ENCODE measurements around the gene MAGEA4.

The MAGEA4 gene

GRCh38 chrX:151921866-151922265 is 9.2 kb downstream of the MAGEA4 start:
- TF ChIP-seq SIN3A (IDR thresholded peaks at IDR 0.05; ENCODE audit: borderline replicate concordance, insufficient read depth, low read length) = no peak
- no peak for TF ChIP-seq TAF1 (IDR thresholded peaks at IDR 0.05; ENCODE audit: borderline replicate concordance, insufficient read depth, low read length)
- TF ChIP-seq FOXP2 (optimal IDR thresholded peaks at IDR 0.05; ENCODE audit: borderline replicate concordance, extremely low read depth, extremely low read length, insufficient read depth) = no peak
- TF ChIP-seq, protein P1, sequence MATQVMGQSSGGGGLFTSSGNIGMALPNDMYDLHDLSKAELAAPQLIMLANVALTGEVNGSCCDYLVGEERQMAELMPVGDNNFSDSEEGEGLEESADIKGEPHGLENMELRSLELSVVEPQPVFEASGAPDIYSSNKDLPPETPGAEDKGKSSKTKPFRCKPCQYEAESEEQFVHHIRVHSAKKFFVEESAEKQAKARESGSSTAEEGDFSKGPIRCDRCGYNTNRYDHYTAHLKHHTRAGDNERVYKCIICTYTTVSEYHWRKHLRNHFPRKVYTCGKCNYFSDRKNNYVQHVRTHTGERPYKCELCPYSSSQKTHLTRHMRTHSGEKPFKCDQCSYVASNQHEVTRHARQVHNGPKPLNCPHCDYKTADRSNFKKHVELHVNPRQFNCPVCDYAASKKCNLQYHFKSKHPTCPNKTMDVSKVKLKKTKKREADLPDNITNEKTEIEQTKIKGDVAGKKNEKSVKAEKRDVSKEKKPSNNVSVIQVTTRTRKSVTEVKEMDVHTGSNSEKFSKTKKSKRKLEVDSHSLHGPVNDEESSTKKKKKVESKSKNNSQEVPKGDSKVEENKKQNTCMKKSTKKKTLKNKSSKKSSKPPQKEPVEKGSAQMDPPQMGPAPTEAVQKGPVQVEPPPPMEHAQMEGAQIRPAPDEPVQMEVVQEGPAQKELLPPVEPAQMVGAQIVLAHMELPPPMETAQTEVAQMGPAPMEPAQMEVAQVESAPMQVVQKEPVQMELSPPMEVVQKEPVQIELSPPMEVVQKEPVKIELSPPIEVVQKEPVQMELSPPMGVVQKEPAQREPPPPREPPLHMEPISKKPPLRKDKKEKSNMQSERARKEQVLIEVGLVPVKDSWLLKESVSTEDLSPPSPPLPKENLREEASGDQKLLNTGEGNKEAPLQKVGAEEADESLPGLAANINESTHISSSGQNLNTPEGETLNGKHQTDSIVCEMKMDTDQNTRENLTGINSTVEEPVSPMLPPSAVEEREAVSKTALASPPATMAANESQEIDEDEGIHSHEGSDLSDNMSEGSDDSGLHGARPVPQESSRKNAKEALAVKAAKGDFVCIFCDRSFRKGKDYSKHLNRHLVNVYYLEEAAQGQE (IDR thresholded peaks at IDR 0.05; ENCODE audit: insufficient read depth in 1 of 2, low read depth in 2 of 2, low read length in 2 of 2) = no peak
- TF ChIP-seq POLR2AphosphoS5 (IDR thresholded peaks at IDR 0.05; ENCODE audit: low read depth, low read length) = no peak

- TF ChIP-seq TAF1 (IDR thresholded peaks at IDR 0.05; ENCODE audit: borderline replicate concordance, insufficient read depth, low read length) = no peak
- TF ChIP-seq SIN3A (IDR thresholded peaks at IDR 0.05; ENCODE audit: borderline replicate concordance, insufficient read depth, low read length) = no peak
- no peak for TF ChIP-seq FOXP2 (optimal IDR thresholded peaks at IDR 0.05; ENCODE audit: borderline replicate concordance, extremely low read depth, extremely low read length, insufficient read depth)
- TF ChIP-seq, protein P1 (IDR thresholded peaks at IDR 0.05; ENCODE audit: insufficient read depth in 1 of 2, low read depth in 2 of 2, low read length in 2 of 2) = no peak
These were observed 10.0 kb downstream of the MAGEA4 start for GRCh38 chrX:151922692-151923091.

GRCh38 chrX:151923648-151924047 is 11.0 kb downstream of the MAGEA4 start:
- TF ChIP-seq POLR2AphosphoS5 (IDR thresholded peaks at IDR 0.05; ENCODE audit: low read depth, low read length) (no peak), FOXP2 (optimal IDR thresholded peaks at IDR 0.05; ENCODE audit: borderline replicate concordance, extremely low read depth, extremely low read length, insufficient read depth) (no peak), TAF1 (IDR thresholded peaks at IDR 0.05; ENCODE audit: borderline replicate concordance, insufficient read depth, low read length) (no peak), SIN3A (IDR thresholded peaks at IDR 0.05; ENCODE audit: borderline replicate concordance, insufficient read depth, low read length) (no peak)
- TF ChIP-seq, protein P1 (IDR thresholded peaks at IDR 0.05; ENCODE audit: insufficient read depth in 1 of 2, low read depth in 2 of 2, low read length in 2 of 2) = no peak

GRCh38 chrX:151929126-151929525 is 16.4 kb downstream of the MAGEA4 start:
- TF ChIP-seq TAF1 (IDR thresholded peaks at IDR 0.05; ENCODE audit: borderline replicate concordance, insufficient read depth, low read length) = no peak
- no peak for TF ChIP-seq FOXP2 (optimal IDR thresholded peaks at IDR 0.05; ENCODE audit: borderline replicate concordance, extremely low read depth, extremely low read length, insufficient read depth)
- TF ChIP-seq SIN3A (IDR thresholded peaks at IDR 0.05; ENCODE audit: borderline replicate concordance, insufficient read depth, low read length) = no peak
- no peak for TF ChIP-seq POLR2AphosphoS5 (IDR thresholded peaks at IDR 0.05; ENCODE audit: low read depth, low read length)
- TF ChIP-seq, protein P1 (IDR thresholded peaks at IDR 0.05; ENCODE audit: insufficient read depth in 1 of 2, low read depth in 2 of 2, low read length in 2 of 2) = no peak

DNA sequence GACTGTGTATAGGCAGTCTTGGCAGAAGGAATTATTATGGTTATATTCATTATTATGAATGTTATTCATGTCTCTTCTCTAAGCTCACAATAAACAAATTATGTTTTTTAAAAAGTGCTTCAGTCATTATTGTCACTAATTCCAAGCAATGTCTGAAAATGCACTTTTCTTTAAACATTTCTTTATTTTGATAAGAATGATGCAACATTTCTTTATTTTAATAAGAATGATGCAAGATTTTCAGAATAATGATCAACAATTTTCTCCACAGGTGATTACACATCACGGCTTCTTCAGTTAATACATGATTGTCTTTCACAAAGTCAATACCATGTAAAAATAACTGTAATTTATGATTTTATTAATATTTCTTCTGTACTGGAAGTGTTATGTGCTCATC is 22.7 kb downstream of the MAGEA4 start:
- no peak for TF ChIP-seq SIN3A (IDR thresholded peaks at IDR 0.05; ENCODE audit: borderline replicate concordance, insufficient read depth, low read length)
- TF ChIP-seq FOXP2 (optimal IDR thresholded peaks at IDR 0.05; ENCODE audit: borderline replicate concordance, extremely low read depth, extremely low read length, insufficient read depth) = no peak
- no peak for TF ChIP-seq TAF1 (IDR thresholded peaks at IDR 0.05; ENCODE audit: borderline replicate concordance, insufficient read depth, low read length)
- TF ChIP-seq, protein P1 (IDR thresholded peaks at IDR 0.05; ENCODE audit: insufficient read depth in 1 of 2, low read depth in 2 of 2, low read length in 2 of 2) = no peak
- TF ChIP-seq POLR2AphosphoS5 (IDR thresholded peaks at IDR 0.05; ENCODE audit: low read depth, low read length) = no peak

All from PFSK-1 (cell line).